ENCODE measurements around the gene ORAI2.
"Not testable (repeated sequence)": the region's sequence is repeated elsewhere in the genome, so short reads cannot be mapped to it uniquely, and the experiment has no call there.

The ORAI2 gene

GRCh38 chr7:102471791-102472125 lies 38.4 kb downstream of the ORAI2 start:
- DNase-seq, result no peak

GRCh38 chr7:102472126-102473041 lies 39.0 kb downstream of the ORAI2 start:
- DNase-seq, result no peak

- DNase-seq, result no peak
Measured at GRCh38 chr7:102473271-102473991, 40.1 kb downstream of the ORAI2 start.

GRCh38 chr7:102474116-102474515 lies 40.7 kb downstream of the ORAI2 start:
- DNase-seq, result not testable (repeated sequence)

GRCh38 chr7:102474736-102475435 lies 41.5 kb downstream of the ORAI2 start:
- DNase-seq, result not testable (repeated sequence)

- peak; percentile 60 for DNase-seq
Measured at GRCh38 chr7:102478314-102479208, 45.2 kb downstream of the ORAI2 start, which contains the start of gene POLR2J. TSS of gene POLR2J (minus strand) at chr7:102478922. CDS start at chr7:102478860, 62 bp downstream.

GRCh38 chr7:102479209-102479584 lies 45.8 kb downstream of the ORAI2 start:
- DNase-seq, result not testable (repeated sequence)

GRCh38 chr7:102479982-102480637 lies 46.7 kb downstream of the ORAI2 start:
- not testable (repeated sequence) for DNase-seq

- DNase-seq, result not testable (repeated sequence)
Measured at GRCh38 chr7:102481962-102482361, 48.6 kb downstream of the ORAI2 start.

GRCh38 chr7:102484317-102484716 lies 50.9 kb downstream of the ORAI2 start:
- DNase-seq, result not testable (repeated sequence)

GRCh38 chr7:102490529-102491075 lies 57.2 kb downstream of the ORAI2 start:
- not testable (repeated sequence) for DNase-seq

GRCh38 chr7:102493220-102493935 lies 60.0 kb downstream of the ORAI2 start:
- not testable (repeated sequence) for DNase-seq

- DNase-seq, result not testable (repeated sequence)
Measured at GRCh38 chr7:102494026-102494425, 60.7 kb downstream of the ORAI2 start.

- not testable (repeated sequence) for DNase-seq
Measured at GRCh38 chr7:102494473-102495149, 61.2 kb downstream of the ORAI2 start.

- not testable (repeated sequence) for DNase-seq
Measured at GRCh38 chr7:102496861-102497260, 63.5 kb downstream of the ORAI2 start.

- DNase-seq, result not testable (repeated sequence)
Measured at GRCh38 chr7:102497308-102497707, 63.9 kb downstream of the ORAI2 start.

GRCh38 chr7:102498321-102498720 lies 64.9 kb downstream of the ORAI2 start:
- DNase-seq, result not testable (repeated sequence)

- DNase-seq, result not testable (repeated sequence)
Measured at GRCh38 chr7:102503141-102503540, 69.8 kb downstream of the ORAI2 start.

GRCh38 chr7:102505298-102506185 lies 72.2 kb downstream of the ORAI2 start:
- not testable (repeated sequence) for DNase-seq

All from HCEC 1CT (cell line).